RWPE1 (cell line): Measurements from ENCODE around the gene RYR1.
"Not testable (repeated sequence)": the region's sequence is repeated elsewhere in the genome, so short reads cannot be mapped to it uniquely, and the experiment has no call there.

Experiments
- CTCF ChIA-PET: fragments of 350-600 bp; sonication (Branson Sonifier 250); formaldehyde crosslinking; extraction: SDS; loops from one replicate; lab custom pipeline; 2021; lab: Yijun Ruan, JAX
- POLR2A ChIA-PET: fragments of 400-600 bp; formaldehyde crosslinking; extraction: SDS; loops from one replicate; lab custom pipeline; 2020; ENCODE audit warnings: antibody characterized with exemption; ENCODE audit not compliant: low non-redundant PET; lab: Yijun Ruan, JAX
- DNase-seq: peaks from one replicate; pipeline ENCODE4 v3.0.0; 2012; ENCODE audit warnings: low spot score
- H3K27ac ChIP-seq: fragments of 450-650 bp; 2 replicates; pipeline ENCODE4 v1.5.1; 2017
- TF ChIP-seq, protein P1 (sequence below): fragments of 450-650 bp; conservative IDR thresholded peaks from 2 replicates; pipeline ENCODE4 v1.5.1; 2017; ENCODE audit warnings: low read depth, mild to moderate bottlenecking

The RYR1 gene

DNA sequence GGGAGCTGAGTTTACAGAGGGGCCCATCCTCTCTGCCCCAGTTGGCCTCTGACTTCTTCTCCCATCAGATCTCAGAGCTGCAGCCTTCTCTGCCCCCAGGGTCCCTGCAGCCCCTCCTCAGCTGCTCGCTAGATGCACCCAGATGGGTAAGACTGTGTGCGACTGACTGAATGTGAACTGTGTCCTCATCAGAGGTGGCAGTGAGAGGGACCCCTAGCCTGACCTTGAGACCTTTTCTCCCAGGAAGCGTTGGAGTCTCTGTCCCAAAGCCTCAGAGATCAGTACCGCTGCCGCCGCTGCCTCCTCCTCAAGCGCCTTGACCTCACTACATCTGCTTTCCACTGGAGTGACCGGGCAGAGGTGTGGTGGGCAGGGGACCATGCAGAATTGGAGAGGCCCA, 28.2 kb upstream of the RYR1 start:
- POLR2A ChIA-PET: no interaction called here
- TF ChIP-seq, protein P1, sequence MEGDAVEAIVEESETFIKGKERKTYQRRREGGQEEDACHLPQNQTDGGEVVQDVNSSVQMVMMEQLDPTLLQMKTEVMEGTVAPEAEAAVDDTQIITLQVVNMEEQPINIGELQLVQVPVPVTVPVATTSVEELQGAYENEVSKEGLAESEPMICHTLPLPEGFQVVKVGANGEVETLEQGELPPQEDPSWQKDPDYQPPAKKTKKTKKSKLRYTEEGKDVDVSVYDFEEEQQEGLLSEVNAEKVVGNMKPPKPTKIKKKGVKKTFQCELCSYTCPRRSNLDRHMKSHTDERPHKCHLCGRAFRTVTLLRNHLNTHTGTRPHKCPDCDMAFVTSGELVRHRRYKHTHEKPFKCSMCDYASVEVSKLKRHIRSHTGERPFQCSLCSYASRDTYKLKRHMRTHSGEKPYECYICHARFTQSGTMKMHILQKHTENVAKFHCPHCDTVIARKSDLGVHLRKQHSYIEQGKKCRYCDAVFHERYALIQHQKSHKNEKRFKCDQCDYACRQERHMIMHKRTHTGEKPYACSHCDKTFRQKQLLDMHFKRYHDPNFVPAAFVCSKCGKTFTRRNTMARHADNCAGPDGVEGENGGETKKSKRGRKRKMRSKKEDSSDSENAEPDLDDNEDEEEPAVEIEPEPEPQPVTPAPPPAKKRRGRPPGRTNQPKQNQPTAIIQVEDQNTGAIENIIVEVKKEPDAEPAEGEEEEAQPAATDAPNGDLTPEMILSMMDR: no peak
- CTCF ChIA-PET: interaction anchor here (0.6 kb wide), 1 partner anchor 59 kb away, joined by 5 read pairs; no protein-coding TSS in a partner anchor

DNA sequence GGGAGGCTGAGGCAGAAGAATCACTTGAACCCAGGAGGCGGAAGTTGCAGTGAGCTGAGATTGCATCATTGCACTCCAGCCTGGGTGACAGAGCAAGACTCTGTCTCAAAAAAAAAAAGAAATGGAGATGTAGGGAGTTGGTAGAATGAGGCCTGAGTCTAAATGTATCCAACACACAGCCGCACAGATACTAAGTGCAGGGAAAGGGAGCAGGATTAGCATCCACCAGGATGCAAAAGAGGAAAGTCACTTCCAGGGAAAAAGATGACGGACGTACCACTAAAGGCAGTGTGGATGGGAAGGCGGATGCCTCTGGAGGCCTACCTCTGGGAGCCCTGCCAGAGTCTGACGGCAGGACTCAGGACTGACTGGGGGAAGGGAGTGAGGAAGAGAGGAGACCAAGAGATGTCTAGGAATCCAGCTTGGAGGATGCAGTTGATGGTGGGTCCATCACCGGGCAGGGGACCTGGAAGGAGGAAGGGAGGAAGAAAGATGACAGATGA, 23.8 kb upstream of the RYR1 start:
- TF ChIP-seq, protein P1: no peak
- no peak for DNase-seq
- POLR2A ChIA-PET: interaction anchor here (0.6 kb wide), 1 partner anchor 140 kb away, joined by 3 read pairs; no protein-coding TSS in a partner anchor
- CTCF ChIA-PET: interaction anchor here (0.6 kb wide), 1 partner anchor 14 kb away, joined by 3 read pairs; no protein-coding TSS in a partner anchor
- no peak overlapping the region; the same call in 1 of the 2 replicates for H3K27ac ChIP-seq

More for the DNA sequence above, 28.2 kb upstream of the RYR1 start:
- peak overlapping the region; percentile 78; the same call in 1 of the 2 replicates for H3K27ac ChIP-seq
- no peak for DNase-seq

DNA sequence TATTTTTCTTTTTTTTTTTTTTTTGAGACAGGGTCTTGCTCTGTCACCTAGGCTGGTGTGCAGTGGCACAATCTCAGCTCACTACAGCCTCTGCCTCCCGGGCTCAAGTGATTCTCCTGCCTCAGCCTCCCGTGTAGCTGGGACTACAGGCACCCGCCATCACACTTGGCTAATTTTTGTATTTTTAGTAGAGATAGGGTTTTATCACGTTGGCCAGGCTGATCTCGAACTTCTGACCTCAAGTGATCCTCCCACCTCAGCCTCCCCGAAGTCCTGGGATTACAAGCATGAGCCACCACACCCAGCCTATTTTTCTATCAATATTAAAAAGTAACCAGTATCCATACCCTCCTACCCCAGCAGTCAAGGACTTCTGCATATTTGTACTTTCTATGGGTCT, 23.1 kb upstream of the RYR1 start:
- not testable (repeated sequence) for H3K27ac ChIP-seq, DNase-seq
- POLR2A ChIA-PET: interaction anchor here (0.6 kb wide), 1 partner anchor 139 kb away, joined by 3 read pairs; no protein-coding TSS in a partner anchor
- CTCF ChIA-PET: interaction anchor here (0.6 kb wide), 1 partner anchor 14 kb away, joined by 3 read pairs; no protein-coding TSS in a partner anchor

DNA sequence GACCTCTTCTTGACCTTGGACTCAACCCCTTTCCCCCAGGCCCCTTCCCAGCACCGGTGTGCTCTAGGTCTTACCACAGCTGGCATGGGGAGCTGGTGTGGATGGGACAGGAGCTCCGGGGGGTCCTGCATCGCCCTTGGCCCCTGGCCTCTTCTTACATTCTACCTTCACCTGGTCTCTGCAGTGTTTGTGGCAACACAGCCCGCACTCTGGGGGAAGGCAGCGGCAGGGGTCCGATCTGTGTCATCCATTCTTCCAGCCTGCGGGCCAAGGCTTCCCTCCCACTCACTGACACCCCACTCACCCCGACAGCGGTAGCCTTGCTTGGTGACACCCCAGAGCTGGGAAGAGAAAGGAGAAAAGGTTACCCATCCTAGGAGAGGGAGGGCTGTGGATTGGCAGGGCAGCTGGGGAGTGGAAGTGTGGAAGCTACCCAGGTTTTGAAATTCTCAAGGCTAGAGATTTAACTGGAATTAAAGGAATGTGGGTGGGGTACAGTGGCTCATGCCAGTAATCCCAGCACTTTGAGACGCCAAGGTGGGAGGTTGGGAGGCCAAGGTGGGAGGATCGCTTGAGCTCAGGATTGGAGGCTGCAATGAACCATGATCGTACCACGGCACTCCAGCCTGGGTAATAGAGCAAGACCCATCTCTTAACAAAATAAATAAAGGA, 22.3 kb upstream of the RYR1 start:
- ChIA-PET CTCF (no interaction called here), POLR2A (no interaction called here)
- H3K27ac ChIP-seq: peak overlapping the region; percentile 13; the same call in 1 of the 2 replicates
- TF ChIP-seq, protein P1: no peak
- DNase-seq: no peak

DNA sequence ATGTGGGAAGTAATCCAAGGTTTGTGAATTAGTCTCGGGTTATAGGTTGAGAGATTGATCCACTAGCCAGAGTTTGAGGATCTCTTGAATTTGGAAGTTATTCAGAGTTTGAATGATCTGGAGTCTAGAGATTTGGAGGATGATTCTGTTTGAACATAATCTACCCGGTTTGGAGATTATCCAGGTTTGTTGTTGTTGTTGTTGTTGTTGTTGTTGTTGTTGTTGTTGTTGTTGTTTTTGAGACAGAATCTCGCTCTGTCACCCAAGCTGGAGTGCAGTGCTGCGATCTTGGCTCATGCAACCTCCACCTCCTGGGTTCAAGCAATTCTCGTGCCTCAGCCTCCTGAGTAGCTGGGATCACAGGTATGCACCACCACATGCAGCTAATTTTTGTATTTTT, 21.6 kb upstream of the RYR1 start:
- H3K27ac ChIP-seq, POLR2A ChIA-PET, DNase-seq: not testable (repeated sequence)
- CTCF ChIA-PET: interaction anchor here (1.2 kb wide), 1 partner anchor 9 kb away, joined by 4 read pairs; the partner anchor contains the start of gene FAM98C

DNA sequence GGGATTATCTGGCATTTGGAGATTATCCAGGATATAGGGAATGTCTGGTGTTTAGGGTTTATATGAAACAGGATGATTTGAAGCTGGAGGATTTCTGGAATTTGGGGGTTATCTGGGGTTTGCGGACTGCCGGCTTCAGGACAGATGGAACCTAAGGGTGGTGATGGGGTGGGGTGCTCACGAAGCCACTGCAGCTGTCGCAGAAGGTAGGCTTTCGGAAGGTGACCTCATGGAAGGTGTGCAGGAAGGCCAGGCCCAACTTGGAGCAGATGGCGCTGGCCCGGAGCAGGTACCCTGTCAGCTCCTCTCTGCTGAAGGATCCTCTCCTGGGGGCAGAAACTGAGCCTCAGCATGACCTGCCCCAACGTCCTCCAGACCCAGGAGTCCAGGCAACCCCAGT, 21.0 kb upstream of the RYR1 start:
- ChIA-PET POLR2A (no interaction called here), CTCF (interaction anchor here (1.2 kb wide), 1 partner anchor 9 kb away, joined by 4 read pairs; the partner anchor contains the start of gene FAM98C)
- H3K27ac ChIP-seq: no peak overlapping the region
- TF ChIP-seq, protein P1: no peak
- DNase-seq: no peak

DNA sequence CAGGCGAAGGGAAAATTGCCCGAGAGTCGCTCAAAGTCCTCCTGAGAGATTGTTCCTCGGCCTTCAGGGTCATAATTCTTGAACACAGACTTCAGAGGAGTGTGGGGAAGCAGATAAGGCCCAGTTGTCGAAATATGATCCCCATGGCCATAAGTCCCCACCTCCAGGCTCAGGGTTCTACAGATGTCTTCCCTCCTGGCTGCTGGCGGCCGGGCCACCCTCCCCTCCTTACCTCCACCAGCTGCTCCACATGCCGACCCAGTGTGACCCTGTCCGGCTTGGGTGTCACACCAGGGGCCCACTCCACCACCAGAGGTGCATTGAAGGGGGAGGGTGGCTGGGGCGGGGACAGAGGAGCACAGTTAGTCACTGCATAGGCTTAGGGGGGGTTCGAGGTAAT, 20.5 kb upstream of the RYR1 start:
- ChIA-PET CTCF (interaction anchor here (1.2 to 1.5 kb wide), 2 partner anchors 10 kb away, joined by 4 to 7 read pairs; partner anchors contain the start of gene FAM98C), POLR2A (no interaction called here)
- H3K27ac ChIP-seq: no peak overlapping the region
- no peak for DNase-seq
- TF ChIP-seq, protein P1: no peak
